ENCODE results near the gene SULT1C3.

DNA sequence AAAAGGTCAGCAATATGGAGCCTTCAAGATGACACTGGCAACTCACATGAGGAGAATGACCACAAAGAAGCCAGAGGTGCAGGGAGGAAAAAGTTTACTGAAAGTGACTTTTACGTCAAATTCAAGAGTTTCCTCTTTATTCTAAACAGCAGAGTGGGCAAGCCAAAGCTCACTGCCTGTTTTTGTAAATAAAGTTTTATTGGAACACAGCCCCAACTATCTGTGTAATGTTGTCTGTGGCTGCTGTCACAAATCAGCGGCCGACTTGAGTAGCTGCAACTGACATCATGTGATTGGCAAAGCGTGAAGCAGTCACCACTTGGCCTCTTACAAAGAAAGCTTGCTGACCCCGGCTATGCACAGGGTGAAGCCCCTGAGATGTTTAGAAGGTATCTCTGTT is 39.7 kb downstream of the SULT1C3 start:
- TF ChIP-seq CTCF (IDR thresholded peaks at IDR 0.05) (no peak), POLR2A (IDR thresholded peaks at IDR 0.05) (no peak)

All from testis (tissue), 2 donors.